ENCODE measurements around the gene B2M. TPM values are rescaled to one million over a fixed set of nuclear protein-coding genes. Genes with fewer than 3 reads are reported as not detected.

Gene B2M
- total RNA-seq, 1 experiment from 2014 or later, result 605 TPM

- Mint-ChIP-seq H3K9me3 (ENCODE audit: unreplicated experiment) (no peaks in the 10 kb centered on the region), H3K4me3 (ENCODE audit: unreplicated experiment) (peak within 1 kb of the TSS; percentile 97), H3K27me3 (ENCODE audit: insufficient read depth, unreplicated experiment) (no peaks in the 10 kb centered on the region), H3K36me3 (ENCODE audit: insufficient read depth, unreplicated experiment) (peaks cover 18% of the 10 kb centered on the region), H3K4me1 (ENCODE audit: insufficient read depth, unreplicated experiment) (peaks cover 12% of the 10 kb centered on the region), H3K27ac (ENCODE audit: low read depth, unreplicated experiment) (peak within 1 kb of the TSS; percentile 33)
- intact Hi-C loops (cut with micrococcal nuclease), result loop anchor here (1.0 to 5.0 kb wide), 3 partner anchors 48 to 81 kb away; partner anchors contain the start of genes B2M and PATL2
- peak; percentile 90 for TF ChIP-seq CTCF (IDR thresholded peaks at IDR 0.05; ENCODE audit: unreplicated experiment)
- BruUV-seq (replicated peaks), result no TSS peak
- peak; percentile 97 for DNase-seq (ENCODE audit: unreplicated experiment)
- ChIA-PET CTCF (interaction anchor here (0.6 to 3.6 kb wide), 30 partner anchors 9 to 813 kb away, joined by 3 to 83 read pairs (median 6); partner anchors contain the start of genes B2M, PATL2 and TRIM69), POLR2A (interaction anchor here (0.6 to 7.8 kb wide), 28 partner anchors 8 to 495 kb away, joined by 3 to 148 read pairs (median 4); partner anchors contain the start of genes B2M, EIF3J, PATL2 and TRIM69)
These were observed 47.7 kb upstream of the B2M start, which contains the start of gene SPG11 for GRCh38 chr15:44663410-44664308. Gene SPG11, minus strand, starts transcription at chr15:44663662. Its CDS starts 15 bp downstream, at chr15:44663647.

GRCh38 chr15:44666210-44667038 lies 44.9 kb upstream of the B2M start:
- TF ChIP-seq CTCF (IDR thresholded peaks at IDR 0.05; ENCODE audit: unreplicated experiment), result no peak
- no peaks in the 10 kb centered on the region for H3K9me3 Mint-ChIP-seq (ENCODE audit: unreplicated experiment)
- no peak overlapping the region for H3K4me3 Mint-ChIP-seq (ENCODE audit: unreplicated experiment)
- ChIA-PET POLR2A (interaction anchor here (0.6 to 7.8 kb wide), 3 partner anchors 28 to 71 kb away, joined by 4 to 148 read pairs (median 6); partner anchors contain the start of genes B2M and PATL2), CTCF (interaction anchor here (0.7 to 1.5 kb wide), 4 partner anchors 44 to 61 kb away, joined by 3 to 4 read pairs (median 4); partner anchors contain the start of genes B2M and PATL2)
- H3K4me1 Mint-ChIP-seq (ENCODE audit: insufficient read depth, unreplicated experiment), result peaks cover 12% of the 10 kb centered on the region
- H3K27ac Mint-ChIP-seq (ENCODE audit: low read depth, unreplicated experiment), result no peak overlapping the region
- no peaks in the 10 kb centered on the region for H3K36me3 Mint-ChIP-seq (ENCODE audit: insufficient read depth, unreplicated experiment)
- H3K27me3 Mint-ChIP-seq (ENCODE audit: insufficient read depth, unreplicated experiment), result no peaks in the 10 kb centered on the region
- BruUV-seq (replicated peaks), result no TSS peak
- no peak for DNase-seq (ENCODE audit: unreplicated experiment)
- intact Hi-C loops (cut with micrococcal nuclease), result no loop called here

GRCh38 chr15:44667039-44667360 lies 44.3 kb upstream of the B2M start:
- CTCF ChIA-PET, result interaction anchor here (0.7 to 1.4 kb wide), 3 partner anchors 44 to 60 kb away, joined by 3 to 4 read pairs (median 3); partner anchors contain the start of gene PATL2
- no peak for DNase-seq (ENCODE audit: unreplicated experiment)
- Mint-ChIP-seq H3K36me3 (ENCODE audit: insufficient read depth, unreplicated experiment) (no peaks in the 10 kb centered on the region), H3K4me1 (ENCODE audit: insufficient read depth, unreplicated experiment) (peaks cover 7% of the 10 kb centered on the region), H3K27me3 (ENCODE audit: insufficient read depth, unreplicated experiment) (no peaks in the 10 kb centered on the region), H3K27ac (ENCODE audit: low read depth, unreplicated experiment) (no peak overlapping the region), H3K9me3 (ENCODE audit: unreplicated experiment) (no peaks in the 10 kb centered on the region), H3K4me3 (ENCODE audit: unreplicated experiment) (no peak overlapping the region)
- BruUV-seq (replicated peaks), result no TSS peak
- intact Hi-C loops (cut with micrococcal nuclease), result no loop called here
- POLR2A ChIA-PET, result interaction anchor here (1.0 to 7.8 kb wide), 2 partner anchors 46 to 71 kb away, joined by 6 to 148 read pairs; partner anchors contain the start of genes B2M and PATL2
- TF ChIP-seq CTCF (IDR thresholded peaks at IDR 0.05; ENCODE audit: unreplicated experiment), result no peak

Data from MCF 10A (cell line).